Measurements from ENCODE around the gene TTC34.

GRCh38 chr1:2821373-2821955 is 20.0 kb upstream of the TTC34 start:
- TF ChIP-seq NFRKB (IDR thresholded peaks at IDR 0.05), result no peak
- no peak for TF ChIP-seq L3MBTL2 (conservative IDR thresholded peaks at IDR 0.05)
- no peak for TF ChIP-seq PKNOX1 (IDR thresholded peaks at IDR 0.05)
- TF ChIP-seq FOXK2 (IDR thresholded peaks at IDR 0.05), result no peak
- no peak for TF ChIP-seq HDGF (IDR thresholded peaks at IDR 0.05; ENCODE audit: borderline replicate concordance)
- TF ChIP-seq FOXM1 (IDR thresholded peaks at IDR 0.05; ENCODE audit: borderline replicate concordance), result no peak
- TF ChIP-seq ELF4 (IDR thresholded peaks at IDR 0.05), result no peak
- no peak for TF ChIP-seq BHLHE40 (IDR thresholded peaks at IDR 0.05; ENCODE audit: borderline replicate concordance)
- no peak for TF ChIP-seq SP1 (IDR thresholded peaks at IDR 0.05)
- no peak for TF ChIP-seq ARNT (IDR thresholded peaks at IDR 0.05)
- TF ChIP-seq SUZ12 (IDR thresholded peaks at IDR 0.05), result no peak
- TF ChIP-seq CTBP1 (IDR thresholded peaks at IDR 0.05; ENCODE audit: borderline replicate concordance), result no peak
- TF ChIP-seq FOXA1 (IDR thresholded peaks at IDR 0.05), result no peak

Measured in HEK293T (cell line).